Thyroid gland (tissue), 4 donors: ENCODE data around the gene PCID2. TPM values are rescaled to one million over a fixed set of nuclear protein-coding genes. Genes with fewer than 3 reads are reported as not detected.
A peak's percentile ranks its signal among the peaks of the same experiment; 100 is the strongest.

Experiments
- DNase-seq, 2 donors: peaks; one replicate each; pipeline ENCODE4 v3.0.0-alpha.2; 2019
- H3K27ac ChIP-seq, 3 donors: fragments of 200-600 bp; sonication (generic); 1 replicate in 2 of 3; 2 replicates in 1 of 3; pipeline ENCODE4 v1.5.1; 2016 to 2019; ENCODE audit warnings: mild to moderate bottlenecking in 1 of 3, moderate library complexity in 1 of 3
- H3K27me3 ChIP-seq: fragments of 200-600 bp; sonication (generic); one replicate; pipeline ENCODE4 v1.5.1; 2019
- H3K36me3 ChIP-seq, 2 donors: fragments of 200-600 bp; sonication (generic); one replicate each; pipeline ENCODE4 v1.5.1; 2016 to 2019
- H3K4me1 ChIP-seq, 2 donors: fragments of 200-600 bp; sonication (generic); one replicate each; pipeline ENCODE4 v1.5.1; 2017 to 2019
- H3K4me3 ChIP-seq, 3 donors: fragments of 200-600 bp; sonication (generic); replicated peaks in 1 of 3; 1 replicate in 2 of 3; 2 replicates in 1 of 3; pipeline ENCODE4 v1.5.1; 2016; ENCODE audit warnings: mild to moderate bottlenecking in 1 of 3
- H3K9me3 ChIP-seq: fragments of 200-600 bp; sonication (generic); one replicate; pipeline ENCODE4 v1.5.1; 2017
- POLR2A ChIP-seq, 2 donors: fragments of 450-650 bp; IDR thresholded peaks; one replicate each; pipeline ENCODE4 v1.6.1; 2017; ENCODE audit warnings: antibody characterized with exemption in 2 of 2, mild to moderate bottlenecking in 2 of 2, moderate library complexity in 1 of 2
- WGBS, 2 donors: methylation state at CpG; one replicate each; pipeline ENCODE4 v1.1.5; 2017; 5-methylcytosine and 5-hydroxymethylcytosine counted together
- intact Hi-C: fragments of 100-400 bp; cut with DNase I; formaldehyde crosslinking; loops from one replicate; pipeline ENCODE4 v1.15.1; 2023
- total RNA-seq, 4 donors: library from RNA; depleted of rRNA; stranded (reverse); fragments of >200 nt; gene quantifications; one replicate each; pipeline ENCODE4 v1.2.3, GENCODE V29; 2016
- TF ChIP-seq, protein P1 (sequence below), 6 experiments: fragments of 200-600 bp in 3 of 6; fragments of 450-650 bp in 3 of 6; sonication (generic) in 3 of 6; IDR thresholded peaks; one replicate each; pipeline ENCODE4 v1.5.1; 2016 to 2019; ENCODE audit warnings: antibody characterized with exemption in 6 of 6, mild to moderate bottlenecking in 2 of 6, inconsistent platforms in 1 of 6, moderate library complexity in 1 of 6

Gene PCID2
- total RNA-seq, 4 donors from 2014 or later: 50.5 to 75.6 (median 56.5) TPM

GRCh38 chr13:113176280-113176679 is 32.2 kb downstream of the PCID2 start:
- no peaks in the 10 kb centered on the region for H3K9me3 ChIP-seq
- 66 to 70% methylated on average over 5 of the region's 5 CpGs for WGBS, 2 donors
- DNase-seq: no peak
- intact Hi-C loops: no loop called here
- peaks cover 8% of the 10 kb centered on the region in 2 donors for H3K4me1 ChIP-seq
- no peak overlapping the region for H3K27ac ChIP-seq
- no peak overlapping the region for H3K4me3 ChIP-seq
- TF ChIP-seq, protein P1, sequence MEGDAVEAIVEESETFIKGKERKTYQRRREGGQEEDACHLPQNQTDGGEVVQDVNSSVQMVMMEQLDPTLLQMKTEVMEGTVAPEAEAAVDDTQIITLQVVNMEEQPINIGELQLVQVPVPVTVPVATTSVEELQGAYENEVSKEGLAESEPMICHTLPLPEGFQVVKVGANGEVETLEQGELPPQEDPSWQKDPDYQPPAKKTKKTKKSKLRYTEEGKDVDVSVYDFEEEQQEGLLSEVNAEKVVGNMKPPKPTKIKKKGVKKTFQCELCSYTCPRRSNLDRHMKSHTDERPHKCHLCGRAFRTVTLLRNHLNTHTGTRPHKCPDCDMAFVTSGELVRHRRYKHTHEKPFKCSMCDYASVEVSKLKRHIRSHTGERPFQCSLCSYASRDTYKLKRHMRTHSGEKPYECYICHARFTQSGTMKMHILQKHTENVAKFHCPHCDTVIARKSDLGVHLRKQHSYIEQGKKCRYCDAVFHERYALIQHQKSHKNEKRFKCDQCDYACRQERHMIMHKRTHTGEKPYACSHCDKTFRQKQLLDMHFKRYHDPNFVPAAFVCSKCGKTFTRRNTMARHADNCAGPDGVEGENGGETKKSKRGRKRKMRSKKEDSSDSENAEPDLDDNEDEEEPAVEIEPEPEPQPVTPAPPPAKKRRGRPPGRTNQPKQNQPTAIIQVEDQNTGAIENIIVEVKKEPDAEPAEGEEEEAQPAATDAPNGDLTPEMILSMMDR (IDR thresholded peaks at IDR 0.05): no peak
- TF ChIP-seq POLR2A (IDR thresholded peaks at IDR 0.05): no peak
- no peaks in the 10 kb centered on the region for H3K27me3 ChIP-seq
- H3K36me3 ChIP-seq: peaks cover 51 to 58% of the 10 kb centered on the region in 2 donors

DNA sequence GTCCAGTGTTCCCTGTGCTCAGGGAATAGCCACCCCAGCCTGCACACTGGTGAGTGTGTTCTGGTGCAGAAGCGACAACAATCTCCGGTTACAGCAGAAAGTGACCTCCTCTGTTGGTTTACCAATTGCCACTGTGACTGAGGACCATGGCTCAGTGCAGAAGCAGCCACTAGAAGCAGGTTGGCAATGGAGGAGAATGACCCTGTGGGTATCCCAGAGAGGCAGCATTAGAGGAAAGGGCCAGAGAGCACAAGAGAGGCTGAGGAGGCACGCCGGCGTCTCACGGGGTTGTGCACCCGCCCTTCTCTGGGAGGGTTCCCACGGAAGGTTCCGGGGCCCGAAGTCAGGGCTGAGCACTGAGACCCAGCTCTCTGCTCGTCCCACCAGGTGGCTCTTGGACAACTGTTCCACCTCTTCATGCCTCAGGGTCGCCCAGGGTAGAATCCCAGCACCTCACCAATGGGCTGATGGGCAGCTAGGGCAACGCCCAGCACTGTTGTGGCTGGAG is 36.0 kb downstream of the PCID2 start:
- Histone ChIP-seq H3K4me1 (peaks cover 14% of the 10 kb centered on the region in 2 donors), H3K27me3 (no peaks in the 10 kb centered on the region), H3K36me3 (peaks cover 19 to 25% of the 10 kb centered on the region in 2 donors), H3K4me3 (no peak overlapping the region), H3K27ac (no peak overlapping the region), H3K9me3 (no peaks in the 10 kb centered on the region)
- 93 to 96% methylated on average over 10 to 12 of the region's 13 CpGs for WGBS, 2 donors
- TF ChIP-seq POLR2A (IDR thresholded peaks at IDR 0.05): no peak
- TF ChIP-seq, protein P1 (IDR thresholded peaks at IDR 0.05): no peak
- intact Hi-C loops: no loop called here
- DNase-seq: no peak

GRCh38 chr13:113171250-113172125 is 37.0 kb downstream of the PCID2 start:
- DNase-seq: peak; percentile 62 to 63
- H3K4me1 ChIP-seq: peaks cover 14% of the 10 kb centered on the region in 2 donors
- no peak overlapping the region for H3K4me3 ChIP-seq
- peaks cover 10 to 15% of the 10 kb centered on the region in 2 donors for H3K36me3 ChIP-seq
- intact Hi-C loops: no loop called here
- no peak overlapping the region for H3K27ac ChIP-seq
- H3K9me3 ChIP-seq: no peaks in the 10 kb centered on the region
- TF ChIP-seq, protein P1 (IDR thresholded peaks at IDR 0.05): no peak
- TF ChIP-seq POLR2A (IDR thresholded peaks at IDR 0.05): no peak
- H3K27me3 ChIP-seq: no peaks in the 10 kb centered on the region
- WGBS, 2 donors: 62 to 63% methylated on average over 30 to 34 of the region's 34 CpGs

DNA sequence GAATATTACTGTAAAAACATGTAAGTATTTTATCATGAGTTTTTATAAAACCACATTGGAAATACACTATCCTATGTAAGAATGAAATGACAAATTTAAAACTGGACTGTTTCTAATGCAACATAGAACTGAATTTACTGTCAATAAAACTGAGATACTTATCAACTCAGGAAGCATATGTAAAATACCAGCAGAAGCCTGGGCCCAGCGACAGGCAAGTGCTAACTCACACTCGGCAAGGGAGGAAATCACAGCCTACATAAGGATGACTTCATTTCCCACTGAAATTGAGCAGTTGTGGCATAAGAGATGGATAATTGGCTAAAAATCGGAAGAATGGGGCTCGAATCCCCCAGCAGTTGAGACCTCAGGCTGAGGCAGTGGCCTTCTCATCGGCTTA is 38.0 kb downstream of the PCID2 start:
- WGBS, 2 donors: 79 to 87% methylated on average over 5 of the region's 5 CpGs
- H3K27ac ChIP-seq: no peak overlapping the region
- no peak for DNase-seq
- TF ChIP-seq POLR2A (IDR thresholded peaks at IDR 0.05): no peak
- TF ChIP-seq, protein P1 (IDR thresholded peaks at IDR 0.05): no peak
- no peaks in the 10 kb centered on the region for H3K27me3 ChIP-seq
- H3K9me3 ChIP-seq: no peaks in the 10 kb centered on the region
- intact Hi-C loops: no loop called here
- H3K4me1 ChIP-seq: peaks cover 14% of the 10 kb centered on the region in 2 donors
- H3K36me3 ChIP-seq: peaks cover 6 to 8% of the 10 kb centered on the region in 2 donors
- no peak overlapping the region for H3K4me3 ChIP-seq
